B cell (primary cell): Measurements from ENCODE around the gene CSDE1. TPM values are rescaled to one million over a fixed set of nuclear protein-coding genes. Genes with fewer than 3 reads are reported as not detected.

ENCODE experiments used
- ATAC-seq: fragments of 200-7000 bp; cut with Tn5 transposase; one replicate; pipeline ENCODE4 v1.10.0; 2021; ENCODE audit warnings: low read depth, mild to moderate bottlenecking, moderate number of reproducible peaks, moderate library complexity
- CTCF ChIA-PET: fragments of 350-600 bp; sonication (Branson Sonifier 250); formaldehyde crosslinking; loops from one replicate; lab custom pipeline; 2021; ENCODE audit warnings: antibody characterized with exemption, inconsistent platforms; lab: Charles Lee
- POLR2A ChIA-PET: fragments of 350-600 bp; sonication (Branson Sonifier 250); formaldehyde crosslinking; loops from one replicate; lab custom pipeline; 2021; ENCODE audit warnings: antibody characterized with exemption; lab: Charles Lee
- DNase-seq: peaks from one replicate; pipeline ENCODE4 v3.0.0; 2013
- H2AFZ ChIP-seq: 2 replicates; pipeline ENCODE4 v1.6.1; 2012; ENCODE audit warnings: mild to moderate bottlenecking, low read depth, low read length; ENCODE audit not compliant: insufficient read depth, poor library complexity, severe bottlenecking
- H3K27ac ChIP-seq, 2 donors: 1 replicate in 1 of 2; 2 replicates in 1 of 2; pipeline ENCODE4 v1.5.1; 2012 to 2013; ENCODE audit warnings: low read length in 2 of 2, mild to moderate bottlenecking in 2 of 2, moderate library complexity in 1 of 2
- H3K27me3 ChIP-seq, 4 experiments: fragments of 200-600 bp in 1 of 4; sonication (generic) in 1 of 4; replicated peaks in 1 of 4; 1 replicate in 2 of 4; 2 replicates in 2 of 4; pipeline versions ENCODE4 v1.6.1 to v1.7.0; 2013 to 2016; ENCODE audit warnings: low read length in 3 of 4, mild to moderate bottlenecking in 2 of 4, mixed read lengths in 1 of 4, moderate library complexity in 1 of 4; ENCODE audit not compliant: insufficient read depth in 4 of 4, control insufficient read depth in 3 of 4; ENCODE audit errors: control extremely low read depth in 1 of 4
- H3K36me3 ChIP-seq, 2 experiments: replicated peaks in 1 of 2; 1 replicate in 1 of 2; 2 replicates in 1 of 2; pipeline versions ENCODE4 v1.6.1 to v1.7.1; 2013; ENCODE audit warnings: low read length in 1 of 2; ENCODE audit not compliant: insufficient read depth in 2 of 2, control insufficient read depth in 1 of 2; ENCODE audit errors: control extremely low read depth in 1 of 2, extremely low read depth in 1 of 2
- H3K4me1 ChIP-seq, 2 donors: fragments of 200-600 bp in 1 of 2; sonication (generic) in 1 of 2; 1 replicate in 1 of 2; 2 replicates in 1 of 2; pipeline versions ENCODE4 v1.5.1 to v1.6.1; 2013 to 2017; ENCODE audit warnings: low read length in 2 of 2; ENCODE audit not compliant: control insufficient read depth in 2 of 2, insufficient read depth in 2 of 2
- H3K4me2 ChIP-seq: replicated peaks from 2 replicates; pipeline ENCODE3; 2012; ENCODE audit warnings: mild to moderate bottlenecking, low read depth, low read length; ENCODE audit not compliant: poor library complexity, severe bottlenecking
- H3K4me3 ChIP-seq, 5 experiments: fragments of 200-600 bp in 1 of 5; sonication (generic) in 1 of 5; 1 replicate in 3 of 5; 2 replicates in 2 of 5; pipeline versions ENCODE4 v1.5.1 to v1.7.0; 2011 to 2016; ENCODE audit warnings: low read length in 4 of 5, mild to moderate bottlenecking in 4 of 5, low read depth in 2 of 5, control low read depth in 1 of 5, moderate library complexity in 1 of 5; ENCODE audit not compliant: insufficient read depth in 1 of 5; ENCODE audit errors: control extremely low read depth in 1 of 5, extremely low read depth in 1 of 5
- H3K79me2 ChIP-seq: fragments of 200-600 bp; sonication (generic); one replicate; pipeline ENCODE4 v1.6.0; 2016; ENCODE audit warnings: low read length; ENCODE audit not compliant: control insufficient read depth, insufficient read depth
- H3K9ac ChIP-seq: fragments of 200-600 bp; sonication (generic); 2 replicates; pipeline ENCODE4 v1.6.1; 2017; ENCODE audit warnings: mild to moderate bottlenecking, low read length, moderate library complexity
- H3K9me3 ChIP-seq, 3 donors: one replicate each; pipeline versions ENCODE4 v1.6.1 to v1.7.1; 2013; ENCODE audit warnings: low read length in 2 of 3; ENCODE audit not compliant: control insufficient read depth in 2 of 3, insufficient read depth in 1 of 3; ENCODE audit errors: control extremely low read depth in 1 of 3
- H4K20me1 ChIP-seq: 2 replicates; pipeline ENCODE4 v1.6.0; 2012; ENCODE audit warnings: mild to moderate bottlenecking, low read length; ENCODE audit not compliant: insufficient read depth, control insufficient read depth, poor library complexity, severe bottlenecking
- H3K27ac Mint-ChIP-seq: one replicate; pipeline ENCODE4 v1.8.0; 2021; ENCODE audit warnings: mixed read lengths
- H3K27me3 Mint-ChIP-seq: one replicate; pipeline ENCODE4 v1.8.0; 2021; ENCODE audit warnings: mixed read lengths
- H3K4me1 Mint-ChIP-seq: one replicate; pipeline ENCODE4 v1.8.0; 2021; ENCODE audit warnings: mixed read lengths
- H3K4me3 Mint-ChIP-seq: one replicate; pipeline ENCODE4 v1.8.0; 2021; ENCODE audit warnings: mixed read lengths
- H3K9me3 Mint-ChIP-seq: one replicate; pipeline ENCODE4 v1.8.0; 2022; ENCODE audit warnings: mixed read lengths; ENCODE audit not compliant: insufficient read depth
- EZH2 ChIP-seq: IDR thresholded peaks from 2 replicates; pipeline ENCODE4 v1.6.1; 2012; ENCODE audit warnings: borderline replicate concordance, low read depth, mild to moderate bottlenecking, moderate library complexity, low read length; ENCODE audit not compliant: insufficient read depth, poor library complexity, severe bottlenecking
- WGBS: methylation state at CpG from one replicate; pipeline ENCODE4 v1.1.5; 2013; ENCODE audit warnings: missing lambda C conversion rate; ENCODE audit not compliant: insufficient coverage; 5-methylcytosine and 5-hydroxymethylcytosine counted together
- intact Hi-C: fragments of 100-400 bp; cut with micrococcal nuclease; formaldehyde crosslinking; loops from one replicate; pipeline ENCODE4 v1.10.0; 2022
- polyA plus RNA-seq: library from polyadenylated mRNA; depleted of rRNA; stranded (reverse); fragments of >200 nt; gene quantifications from 2 replicates; pipeline ENCODE4 v1.2.3, GENCODE V29; 2012
- total RNA-seq, 2 donors: library from RNA; stranded (reverse); fragments of 120-200 nt in 1 of 2; gene quantifications; 1 replicate in 1 of 2; 2 replicates in 1 of 2; pipeline versions ENCODE4 v1.2.3 to v1.2.4, GENCODE V29; 2013 to 2022
- TF ChIP-seq, protein P1 (sequence below): fragments of 200-600 bp; IDR thresholded peaks from one replicate; pipeline ENCODE4 v1.8.0; 2022; ENCODE audit warnings: antibody characterized with exemption, mild to moderate bottlenecking

The CSDE1 gene
- total and polyA plus RNA-seq, 2 donors (not counting 1 experiment from before 2014, with no cell fraction given) = 114 to 454 TPM

- Histone ChIP-seq H3K4me1 (no peaks in the 10 kb centered on the region), H3K9me3 (no peaks in the 10 kb centered on the region), H3K9ac (no peak overlapping the region), H2AFZ (no peak overlapping the region), H3K79me2 (no peaks in the 10 kb centered on the region), H3K4me2 (no peak overlapping the region), H3K27ac (no peak overlapping the region), H3K4me3 (no peak overlapping the region), H3K36me3 (peaks cover 17 to 46% of the 10 kb centered on the region in 2 experiments), H3K27me3 (no peaks in the 10 kb centered on the region), H4K20me1 (no peaks in the 10 kb centered on the region)
- ChIA-PET CTCF (no interaction called here), POLR2A (no interaction called here)
- TF ChIP-seq EZH2 = no peak
- TF ChIP-seq, protein P1, sequence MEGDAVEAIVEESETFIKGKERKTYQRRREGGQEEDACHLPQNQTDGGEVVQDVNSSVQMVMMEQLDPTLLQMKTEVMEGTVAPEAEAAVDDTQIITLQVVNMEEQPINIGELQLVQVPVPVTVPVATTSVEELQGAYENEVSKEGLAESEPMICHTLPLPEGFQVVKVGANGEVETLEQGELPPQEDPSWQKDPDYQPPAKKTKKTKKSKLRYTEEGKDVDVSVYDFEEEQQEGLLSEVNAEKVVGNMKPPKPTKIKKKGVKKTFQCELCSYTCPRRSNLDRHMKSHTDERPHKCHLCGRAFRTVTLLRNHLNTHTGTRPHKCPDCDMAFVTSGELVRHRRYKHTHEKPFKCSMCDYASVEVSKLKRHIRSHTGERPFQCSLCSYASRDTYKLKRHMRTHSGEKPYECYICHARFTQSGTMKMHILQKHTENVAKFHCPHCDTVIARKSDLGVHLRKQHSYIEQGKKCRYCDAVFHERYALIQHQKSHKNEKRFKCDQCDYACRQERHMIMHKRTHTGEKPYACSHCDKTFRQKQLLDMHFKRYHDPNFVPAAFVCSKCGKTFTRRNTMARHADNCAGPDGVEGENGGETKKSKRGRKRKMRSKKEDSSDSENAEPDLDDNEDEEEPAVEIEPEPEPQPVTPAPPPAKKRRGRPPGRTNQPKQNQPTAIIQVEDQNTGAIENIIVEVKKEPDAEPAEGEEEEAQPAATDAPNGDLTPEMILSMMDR = no peak
- ATAC-seq = no peak
- H3K27me3 Mint-ChIP-seq = no peaks in the 10 kb centered on the region
- WGBS = no CpG with 5 or more reads among the region's 1 CpG
- intact Hi-C loops = no loop called here
- H3K4me1 Mint-ChIP-seq = no peaks in the 10 kb centered on the region
- no peak overlapping the region for H3K4me3 Mint-ChIP-seq
- no peak for DNase-seq
- no peak overlapping the region for H3K27ac Mint-ChIP-seq
- H3K9me3 Mint-ChIP-seq = no peaks in the 10 kb centered on the region
Measured at GRCh38 chr1:114771992-114772391, 14.2 kb upstream of the CSDE1 start.

DNA sequence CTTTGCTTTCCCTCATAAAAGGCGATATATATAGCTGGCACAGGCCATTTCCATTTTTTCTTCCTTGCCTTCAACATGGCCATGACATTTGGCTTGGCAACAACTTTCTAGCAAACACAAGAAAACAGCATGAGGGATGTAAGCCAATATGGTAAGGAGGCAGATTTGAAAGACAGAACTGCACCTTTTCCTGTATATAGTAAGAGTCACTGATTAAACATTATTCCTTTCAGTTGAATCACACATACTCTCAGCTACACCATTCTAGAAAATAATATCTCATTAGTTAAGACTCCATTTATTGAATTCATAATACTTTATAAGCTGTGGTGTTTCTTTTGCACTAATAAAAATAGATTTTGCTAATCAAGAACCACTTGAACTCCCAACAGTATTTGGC is 13.2 kb upstream of the CSDE1 start:
- CTCF ChIA-PET = interaction anchor here (0.5 kb wide), 1 partner anchor 832 kb away, joined by 3 read pairs; no protein-coding TSS in a partner anchor

More for the DNA sequence above, 13.2 kb upstream of the CSDE1 start:
- no peaks in the 10 kb centered on the region for H3K27me3 ChIP-seq
- no CpG with 5 or more reads among the region's 1 CpG for WGBS
- POLR2A ChIA-PET = no interaction called here
- H3K9ac ChIP-seq = no peak overlapping the region
- no peak for ATAC-seq
- intact Hi-C loops = no loop called here
- H3K27ac ChIP-seq = no peak overlapping the region
- H3K27ac Mint-ChIP-seq = no peak overlapping the region
- no peaks in the 10 kb centered on the region for H4K20me1 ChIP-seq
- H3K79me2 ChIP-seq = no peaks in the 10 kb centered on the region
- H3K36me3 ChIP-seq = peaks cover 13 to 39% of the 10 kb centered on the region in 2 experiments
- H3K4me1 Mint-ChIP-seq = no peaks in the 10 kb centered on the region
- H3K9me3 Mint-ChIP-seq = no peaks in the 10 kb centered on the region
- no peaks in the 10 kb centered on the region for H3K9me3 ChIP-seq
- H2AFZ ChIP-seq = no peak overlapping the region
- no peak for TF ChIP-seq EZH2
- TF ChIP-seq, protein P1 = no peak
- no peaks in the 10 kb centered on the region for H3K4me1 ChIP-seq
- H3K4me3 ChIP-seq = no peak overlapping the region
- H3K27me3 Mint-ChIP-seq = no peaks in the 10 kb centered on the region
- H3K4me2 ChIP-seq = no peak overlapping the region
- no peak overlapping the region for H3K4me3 Mint-ChIP-seq
- no peak for DNase-seq
